Measurements from ENCODE around the gene NEUROD6. TPM values are rescaled to one million over a fixed set of nuclear protein-coding genes. Genes with fewer than 3 reads are reported as not detected.

The NEUROD6 gene
- total RNA-seq, 1 experiment from 2014 or later = not detected

DNA sequence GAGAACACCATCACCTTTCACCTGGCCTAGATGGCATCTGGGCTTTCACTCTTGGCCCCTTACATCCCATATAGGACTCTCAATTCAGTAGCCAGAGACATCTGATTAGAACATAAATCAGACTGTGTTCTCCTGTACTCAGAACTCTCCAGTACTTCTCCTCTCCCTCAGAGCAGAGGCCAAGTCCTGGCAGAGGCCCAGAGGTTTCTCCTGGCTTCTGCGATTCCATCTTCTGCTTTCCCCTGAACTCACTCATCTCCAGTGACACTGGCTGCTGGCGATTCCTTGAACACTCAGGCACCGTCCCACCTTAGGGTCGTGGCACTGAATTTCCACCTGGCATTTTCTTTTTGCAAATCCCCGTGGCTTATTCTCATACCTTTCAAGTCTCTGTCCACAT, 4.9 kb upstream of the NEUROD6 start (continued):
- TF ChIP-seq, protein P1, sequence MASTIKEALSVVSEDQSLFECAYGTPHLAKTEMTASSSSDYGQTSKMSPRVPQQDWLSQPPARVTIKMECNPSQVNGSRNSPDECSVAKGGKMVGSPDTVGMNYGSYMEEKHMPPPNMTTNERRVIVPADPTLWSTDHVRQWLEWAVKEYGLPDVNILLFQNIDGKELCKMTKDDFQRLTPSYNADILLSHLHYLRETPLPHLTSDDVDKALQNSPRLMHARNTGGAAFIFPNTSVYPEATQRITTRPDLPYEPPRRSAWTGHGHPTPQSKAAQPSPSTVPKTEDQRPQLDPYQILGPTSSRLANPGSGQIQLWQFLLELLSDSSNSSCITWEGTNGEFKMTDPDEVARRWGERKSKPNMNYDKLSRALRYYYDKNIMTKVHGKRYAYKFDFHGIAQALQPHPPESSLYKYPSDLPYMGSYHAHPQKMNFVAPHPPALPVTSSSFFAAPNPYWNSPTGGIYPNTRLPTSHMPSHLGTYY (CRISPR knock-in tag; IDR thresholded peaks at IDR 0.05) = no peak
- TF ChIP-seq NR3C1 (CRISPR knock-in tag; conservative IDR thresholded peaks at IDR 0.05; ENCODE audit: low read depth) = no peak
- no peak for TF ChIP-seq TCF7 (CRISPR knock-in tag; IDR thresholded peaks at IDR 0.05; ENCODE audit: low read depth)
- TF ChIP-seq, protein P2, sequence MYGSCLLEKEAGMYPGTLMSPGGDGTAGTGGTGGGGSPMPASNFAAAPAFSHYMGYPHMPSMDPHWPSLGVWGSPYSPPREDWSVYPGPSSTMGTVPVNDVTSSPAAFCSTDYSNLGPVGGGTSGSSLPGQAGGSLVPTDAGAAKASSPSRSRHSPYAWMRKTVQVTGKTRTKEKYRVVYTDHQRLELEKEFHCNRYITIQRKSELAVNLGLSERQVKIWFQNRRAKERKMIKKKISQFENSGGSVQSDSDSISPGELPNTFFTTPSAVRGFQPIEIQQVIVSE (CRISPR knock-in tag; IDR thresholded peaks at IDR 0.05; ENCODE audit: borderline replicate concordance) = no peak
- TF ChIP-seq OVOL2 (CRISPR knock-in tag; IDR thresholded peaks at IDR 0.05; ENCODE audit: borderline replicate concordance) = no peak
- TF ChIP-seq NR2C2 (CRISPR knock-in tag; IDR thresholded peaks at IDR 0.05) = no peak
- TF ChIP-seq CREM (CRISPR knock-in tag; IDR thresholded peaks at IDR 0.05) = no peak
- TF ChIP-seq GRHL2 (CRISPR knock-in tag; IDR thresholded peaks at IDR 0.05; ENCODE audit: insufficient replicate concordance, severe bottlenecking) = no peak

DNA sequence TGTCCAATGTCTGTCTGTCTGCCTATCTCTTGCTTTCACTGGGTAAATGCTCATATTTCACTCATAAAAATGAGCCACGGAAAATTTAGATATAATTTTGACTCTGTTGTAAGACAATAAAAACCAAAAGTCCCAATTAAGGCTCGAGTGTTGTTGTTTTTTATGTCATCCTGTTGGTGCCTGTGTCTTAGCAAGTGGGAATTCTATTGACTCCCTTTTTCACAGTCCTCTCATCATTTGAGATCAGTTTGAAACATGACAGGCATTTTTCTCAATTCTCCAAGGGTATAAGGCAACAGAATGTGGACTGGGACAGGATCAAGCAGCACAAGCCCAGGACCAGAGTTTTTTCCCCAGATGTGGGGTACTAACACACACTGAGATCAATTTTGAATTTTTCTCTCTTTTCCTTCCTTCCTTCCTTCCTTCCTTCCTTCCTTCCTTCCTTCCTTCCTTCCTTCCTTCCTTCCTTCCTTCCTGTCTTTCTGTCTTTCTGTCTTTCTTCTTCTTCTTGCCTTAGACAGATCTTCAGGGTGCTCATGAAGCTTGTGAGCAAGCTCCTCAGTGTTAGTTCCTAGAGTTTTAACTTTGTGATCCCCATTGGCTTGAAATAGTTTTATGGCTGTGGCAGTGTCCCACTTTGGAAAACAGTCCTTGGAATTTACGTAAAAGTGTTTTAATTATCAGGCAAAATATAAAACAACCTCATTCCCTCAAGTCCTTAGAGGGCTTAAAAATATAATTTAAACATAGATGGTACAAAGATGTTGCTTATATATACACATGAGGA, 3.2 kb upstream of the NEUROD6 start:
- no peak overlapping the region for H3K4me3 Mint-ChIP-seq
- TF ChIP-seq, protein P3, sequence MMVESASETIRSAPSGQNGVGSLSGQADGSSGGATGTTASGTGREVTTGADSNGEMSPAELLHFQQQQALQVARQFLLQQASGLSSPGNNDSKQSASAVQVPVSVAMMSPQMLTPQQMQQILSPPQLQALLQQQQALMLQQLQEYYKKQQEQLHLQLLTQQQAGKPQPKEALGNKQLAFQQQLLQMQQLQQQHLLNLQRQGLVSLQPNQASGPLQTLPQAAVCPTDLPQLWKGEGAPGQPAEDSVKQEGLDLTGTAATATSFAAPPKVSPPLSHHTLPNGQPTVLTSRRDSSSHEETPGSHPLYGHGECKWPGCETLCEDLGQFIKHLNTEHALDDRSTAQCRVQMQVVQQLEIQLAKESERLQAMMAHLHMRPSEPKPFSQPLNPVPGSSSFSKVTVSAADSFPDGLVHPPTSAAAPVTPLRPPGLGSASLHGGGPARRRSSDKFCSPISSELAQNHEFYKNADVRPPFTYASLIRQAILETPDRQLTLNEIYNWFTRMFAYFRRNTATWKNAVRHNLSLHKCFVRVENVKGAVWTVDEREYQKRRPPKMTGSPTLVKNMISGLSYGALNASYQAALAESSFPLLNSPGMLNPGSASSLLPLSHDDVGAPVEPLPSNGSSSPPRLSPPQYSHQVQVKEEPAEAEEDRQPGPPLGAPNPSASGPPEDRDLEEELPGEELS (CRISPR knock-in tag; IDR thresholded peaks at IDR 0.05) = no peak
- TF ChIP-seq, protein P2 (CRISPR knock-in tag; IDR thresholded peaks at IDR 0.05; ENCODE audit: borderline replicate concordance) = no peak
- TF ChIP-seq RELA (CRISPR knock-in tag; IDR thresholded peaks at IDR 0.05; ENCODE audit: borderline replicate concordance) (no peak), GABPB1 (CRISPR knock-in tag; IDR thresholded peaks at IDR 0.05) (no peak), ZNF219 (CRISPR knock-in tag; IDR thresholded peaks at IDR 0.05; ENCODE audit: borderline replicate concordance) (no peak), MYBL2 (CRISPR knock-in tag; IDR thresholded peaks at IDR 0.05) (no peak), RORB (CRISPR knock-in tag; IDR thresholded peaks at IDR 0.05) (no peak), TEAD4 (CRISPR knock-in tag; IDR thresholded peaks at IDR 0.05) (no peak)
- TF ChIP-seq, protein P4, sequence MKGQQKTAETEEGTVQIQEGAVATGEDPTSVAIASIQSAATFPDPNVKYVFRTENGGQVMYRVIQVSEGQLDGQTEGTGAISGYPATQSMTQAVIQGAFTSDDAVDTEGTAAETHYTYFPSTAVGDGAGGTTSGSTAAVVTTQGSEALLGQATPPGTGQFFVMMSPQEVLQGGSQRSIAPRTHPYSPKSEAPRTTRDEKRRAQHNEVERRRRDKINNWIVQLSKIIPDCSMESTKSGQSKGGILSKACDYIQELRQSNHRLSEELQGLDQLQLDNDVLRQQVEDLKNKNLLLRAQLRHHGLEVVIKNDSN (CRISPR knock-in tag; IDR thresholded peaks at IDR 0.05) = no peak
- TF ChIP-seq, protein P5, sequence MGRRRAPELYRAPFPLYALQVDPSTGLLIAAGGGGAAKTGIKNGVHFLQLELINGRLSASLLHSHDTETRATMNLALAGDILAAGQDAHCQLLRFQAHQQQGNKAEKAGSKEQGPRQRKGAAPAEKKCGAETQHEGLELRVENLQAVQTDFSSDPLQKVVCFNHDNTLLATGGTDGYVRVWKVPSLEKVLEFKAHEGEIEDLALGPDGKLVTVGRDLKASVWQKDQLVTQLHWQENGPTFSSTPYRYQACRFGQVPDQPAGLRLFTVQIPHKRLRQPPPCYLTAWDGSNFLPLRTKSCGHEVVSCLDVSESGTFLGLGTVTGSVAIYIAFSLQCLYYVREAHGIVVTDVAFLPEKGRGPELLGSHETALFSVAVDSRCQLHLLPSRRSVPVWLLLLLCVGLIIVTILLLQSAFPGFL (CRISPR knock-in tag; IDR thresholded peaks at IDR 0.05; ENCODE audit: borderline replicate concordance) = no peak
- TF ChIP-seq, protein P6, sequence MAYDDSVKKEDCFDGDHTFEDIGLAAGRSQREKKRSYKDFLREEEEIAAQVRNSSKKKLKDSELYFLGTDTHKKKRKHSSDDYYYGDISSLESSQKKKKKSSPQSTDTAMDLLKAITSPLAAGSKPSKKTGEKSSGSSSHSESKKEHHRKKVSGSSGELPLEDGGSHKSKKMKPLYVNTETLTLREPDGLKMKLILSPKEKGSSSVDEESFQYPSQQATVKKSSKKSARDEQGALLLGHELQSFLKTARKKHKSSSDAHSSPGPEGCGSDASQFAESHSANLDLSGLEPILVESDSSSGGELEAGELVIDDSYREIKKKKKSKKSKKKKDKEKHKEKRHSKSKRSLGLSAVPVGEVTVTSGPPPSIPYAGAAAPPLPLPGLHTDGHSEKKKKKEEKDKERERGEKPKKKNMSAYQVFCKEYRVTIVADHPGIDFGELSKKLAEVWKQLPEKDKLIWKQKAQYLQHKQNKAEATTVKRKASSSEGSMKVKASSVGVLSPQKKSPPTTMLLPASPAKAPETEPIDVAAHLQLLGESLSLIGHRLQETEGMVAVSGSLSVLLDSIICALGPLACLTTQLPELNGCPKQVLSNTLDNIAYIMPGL (CRISPR knock-in tag; IDR thresholded peaks at IDR 0.05) = no peak
- TF ChIP-seq, protein P7, sequence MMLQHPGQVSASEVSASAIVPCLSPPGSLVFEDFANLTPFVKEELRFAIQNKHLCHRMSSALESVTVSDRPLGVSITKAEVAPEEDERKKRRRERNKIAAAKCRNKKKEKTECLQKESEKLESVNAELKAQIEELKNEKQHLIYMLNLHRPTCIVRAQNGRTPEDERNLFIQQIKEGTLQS (CRISPR knock-in tag; conservative IDR thresholded peaks at IDR 0.05) = no peak
- TF ChIP-seq, protein P8, sequence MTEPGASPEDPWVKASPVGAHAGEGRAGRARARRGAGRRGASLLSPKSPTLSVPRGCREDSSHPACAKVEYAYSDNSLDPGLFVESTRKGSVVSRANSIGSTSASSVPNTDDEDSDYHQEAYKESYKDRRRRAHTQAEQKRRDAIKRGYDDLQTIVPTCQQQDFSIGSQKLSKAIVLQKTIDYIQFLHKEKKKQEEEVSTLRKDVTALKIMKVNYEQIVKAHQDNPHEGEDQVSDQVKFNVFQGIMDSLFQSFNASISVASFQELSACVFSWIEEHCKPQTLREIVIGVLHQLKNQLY (CRISPR knock-in tag; IDR thresholded peaks at IDR 0.05) = no peak
- ATAC-seq (no peak), DNase-seq (ENCODE audit: low spot score) (no peak)
- no peaks in the 10 kb centered on the region for H3K36me3 Mint-ChIP-seq
- peaks cover 8% of the 10 kb centered on the region for H3K27me3 Mint-ChIP-seq (ENCODE audit: low read depth)
- no peaks in the 10 kb centered on the region for H3K4me1 Mint-ChIP-seq
- no peak overlapping the region for H3K27ac Mint-ChIP-seq
- POLR2A ChIA-PET = no interaction called here
- H3K9me3 Mint-ChIP-seq = no peaks in the 10 kb centered on the region
- CTCF ChIA-PET = interaction anchor here (0.7 to 1.0 kb wide), 2 partner anchors 82 to 100 kb away, joined by 3 to 5 read pairs; no protein-coding TSS in a partner anchor
